HepG2 (cell line): ENCODE results near the gene ATP8A2. TPM values are rescaled to one million over a fixed set of nuclear protein-coding genes. Genes with fewer than 3 reads are reported as not detected.

Experiments used
- ATAC-seq: fragments of 200-7000 bp; cut with Tn5 transposase; 3 replicates; pipeline ENCODE4 v1.9.1; 2020; ENCODE audit warnings: mild to moderate bottlenecking, moderate library complexity
- BruUV-seq: library from RNA; stranded (reverse); fragments of 400-500 nt; replicated peaks from 2 replicates; lab custom pipeline; 2021; lab: Mats Ljungman, UMichigan
- CTCF ChIA-PET: fragments of 300-600 bp; formaldehyde crosslinking; extraction: SDS; loops from one replicate; lab custom pipeline; 2021; ENCODE audit warnings: low total read pairs, inconsistent platforms, low intra/inter-chr PET ratio; lab: Yijun Ruan, JAX
- POLR2A ChIA-PET: fragments of 350-600 bp; sonication (Branson Sonifier 250); formaldehyde crosslinking; loops from one replicate; lab custom pipeline; 2020; ENCODE audit warnings: antibody characterized with exemption, inconsistent platforms; lab: Yijun Ruan, JAX
- DNase-seq: peaks from one replicate; pipeline ENCODE4 v3.0.0-alpha.2; 2015; ENCODE audit warnings: low spot score
- FAIRE-seq: peaks from 3 replicates; lab custom pipeline; 2011; peaks lifted over from hg19 to GRCh38; lab: Jason Lieb, UNC
- H2AFZ ChIP-seq: one replicate; pipeline ENCODE4 v1.6.1; 2011; ENCODE audit warnings: low read length, inconsistent platforms
- H3K27ac ChIP-seq: fragments of 300-600 bp; 3 replicates; pipeline ENCODE4 v1.8.0; 2011; ENCODE audit warnings: mixed run types, mild to moderate bottlenecking, mixed read lengths, low read length, inconsistent platforms; ENCODE audit not compliant: insufficient read depth; ENCODE audit errors: extremely low read length
- H3K27me3 ChIP-seq, 2 experiments: fragments of 200-600 bp in 1 of 2; 2 replicates in 1 of 2; 3 replicates in 1 of 2; pipeline versions ENCODE4 v1.6.0 to v1.8.0; 2011; ENCODE audit warnings: low read length in 2 of 2, mild to moderate bottlenecking in 2 of 2, moderate library complexity in 2 of 2, inconsistent platforms in 1 of 2; ENCODE audit not compliant: insufficient read depth in 2 of 2, control insufficient read depth in 1 of 2
- H3K36me3 ChIP-seq, 2 experiments: fragments of 200-600 bp in 1 of 2; replicated peaks in 1 of 2; 2 replicates in 1 of 2; 3 replicates in 1 of 2; pipeline versions ENCODE4 v1.5.1 to v1.8.0; 2011; ENCODE audit warnings: low read length in 2 of 2, inconsistent platforms in 1 of 2; ENCODE audit not compliant: insufficient read depth in 2 of 2, control insufficient read depth in 1 of 2
- H3K4me1 ChIP-seq: 2 replicates; pipeline ENCODE4 v1.5.1; 2012; ENCODE audit warnings: low read length, inconsistent platforms; ENCODE audit not compliant: insufficient read depth
- H3K4me2 ChIP-seq: 2 replicates; pipeline ENCODE4 v1.6.0; 2011; ENCODE audit warnings: low read depth, low read length, inconsistent platforms
- H3K4me3 ChIP-seq, 3 experiments: fragments of 200-600 bp in 1 of 3; sonication (generic), shearing (Covaris generic) in 1 of 3; replicated peaks in 1 of 3; 2 replicates each; pipeline ENCODE4 v1.5.1; 2011 to 2016; ENCODE audit warnings: low read length in 3 of 3, inconsistent platforms in 2 of 3, low read depth in 2 of 3, mild to moderate bottlenecking in 2 of 3, control low read depth in 1 of 3, mixed read lengths in 1 of 3; ENCODE audit not compliant: insufficient read depth in 1 of 3
- H3K79me2 ChIP-seq: one replicate; pipeline ENCODE4 v1.6.1; 2011; ENCODE audit warnings: low read length, inconsistent platforms; ENCODE audit not compliant: insufficient read depth
- H3K9ac ChIP-seq: 2 replicates; pipeline ENCODE4 v1.6.0; 2011; ENCODE audit warnings: mild to moderate bottlenecking, low read depth, low read length, inconsistent platforms; ENCODE audit not compliant: insufficient read depth
- H3K9me3 ChIP-seq: 2 replicates; pipeline ENCODE4 v1.5.1; 2012; ENCODE audit warnings: mild to moderate bottlenecking, low read length
- H4K20me1 ChIP-seq: 2 replicates; pipeline ENCODE4 v1.6.0; 2011; ENCODE audit warnings: inconsistent platforms, mild to moderate bottlenecking, low read length, moderate library complexity; ENCODE audit not compliant: insufficient read depth
- JUN ChIP-seq: sonication (generic); formaldehyde crosslinking; IDR thresholded peaks from 2 replicates; pipeline ENCODE4 v1.4.0; 2020; ENCODE audit warnings: mild to moderate bottlenecking, missing genetic modification reagents
- PPARG ChIP-seq: conservative IDR thresholded peaks from 2 replicates; pipeline ENCODE4 v1.6.1; 2016; ENCODE audit warnings: missing biosample characterization, missing genetic modification reagents
- RXRA ChIP-seq: sonication (generic); formaldehyde crosslinking; IDR thresholded peaks from 2 replicates; pipeline ENCODE4 v1.5.1; 2020; ENCODE audit warnings: missing genetic modification reagents
- SP2 ChIP-seq: sonication (generic); formaldehyde crosslinking; IDR thresholded peaks from 2 replicates; pipeline ENCODE4 v1.5.1; 2020; ENCODE audit warnings: mild to moderate bottlenecking, missing genetic modification reagents
- ZFP1 ChIP-seq: IDR thresholded peaks from 2 replicates; pipeline ENCODE4 v1.6.1; 2016
- ZNF513 ChIP-seq: sonication (generic); formaldehyde crosslinking; conservative IDR thresholded peaks from 2 replicates; pipeline ENCODE4 v1.5.0; 2020; ENCODE audit warnings: missing genetic modification reagents
- ZNF770 ChIP-seq: sonication (generic); formaldehyde crosslinking; IDR thresholded peaks from 2 replicates; pipeline ENCODE4 v1.5.0; 2020; ENCODE audit warnings: mild to moderate bottlenecking, missing genetic modification reagents
- WGBS: methylation state at CpG from one replicate; pipeline ENCODE4 v1.1.6; 2017; ENCODE audit warnings: low lambda C conversion rate; 5-methylcytosine and 5-hydroxymethylcytosine counted together
- in situ Hi-C: cut with HindIII; loops from 2 replicates; pipeline ENCODE4 v1.10.0; 2017; ENCODE audit warnings: low pct_unique_long_range_greater_than_20kb; ENCODE audit not compliant: extremely low pct_ligation_motif_present
- intact Hi-C: fragments of 100-400 bp; cut with micrococcal nuclease; formaldehyde crosslinking; loops from one replicate; pipeline ENCODE4 v1.10.0; 2022; ENCODE audit not compliant: unreplicated experiment
- polyA plus RNA-seq, 8 experiments: library from polyadenylated mRNA; depleted of rRNA in 3 of 8; stranded (reverse) in 7 of 8; unstranded in 1 of 8; fragments of >200 nt; fragmentation: Illumina TruSeq in 4 of 8; extraction: Trizol in 4 of 8; gene quantifications; 2 replicates each; pipeline versions ENCODE4 v1.2.1 to v1.2.3, GENCODE V29; 2011 to 2016; ENCODE audit warnings: low read depth in 4 of 8, missing spikeins in 1 of 8, mixed read lengths in 1 of 8; ENCODE audit not compliant: insufficient read depth in 1 of 8
- total RNA-seq, 5 experiments: library from RNA; depleted of rRNA; stranded (reverse); fragments of >200 nt; fragmentation: Illumina TruSeq; extraction: Trizol; gene quantifications; 2 replicates each; pipeline ENCODE4 v1.2.3, GENCODE V29; 2016; ENCODE audit warnings: low read depth in 1 of 5

ATP8A2 gene
- total and polyA plus RNA-seq, 2 of the 13 experiments (the other 11 are each of a cell fraction or from before 2014, with no cell fraction given): 0.09 TPM; not detected in 1

- no peak for FAIRE-seq
- ATAC-seq: no peak
- peaks cover 0 to 3% of the 10 kb centered on the region in 2 experiments; a peak in 1 of 5 replicates for H3K27me3 ChIP-seq
These were observed 489.1 kb downstream of the ATP8A2 start for GRCh38 chr13:25860862-25861261.

More at GRCh38 chr13:25860862-25861261, 489.1 kb downstream of the ATP8A2 start:
- 74% methylated on average over 3 of the region's 3 CpGs for WGBS
- H3K36me3 ChIP-seq: no peaks in the 10 kb centered on the region
- CTCF ChIA-PET: no interaction called here
- no peak overlapping the region for H3K4me3 ChIP-seq
- no peak overlapping the region for H3K9ac ChIP-seq
- no peaks in the 10 kb centered on the region for H3K79me2 ChIP-seq
- H4K20me1 ChIP-seq: no peaks in the 10 kb centered on the region
- H3K4me2 ChIP-seq: no peak overlapping the region
- TF ChIP-seq ZNF513 (CRISPR knock-in tag) (no peak), ZFP1 (CRISPR knock-in tag) (no peak), SP2 (CRISPR knock-in tag) (no peak), RXRA (CRISPR knock-in tag) (no peak), PPARG (no peak), ZNF770 (no peak), JUN (CRISPR knock-in tag) (no peak)
- DNase-seq: no peak
- no peak overlapping the region for H2AFZ ChIP-seq
- H3K4me1 ChIP-seq: no peaks in the 10 kb centered on the region
- BruUV-seq: no TSS peak
- no peak overlapping the region for H3K27ac ChIP-seq
- H3K9me3 ChIP-seq: no peaks in the 10 kb centered on the region
- POLR2A ChIA-PET: no interaction called here
- intact Hi-C loops: no loop called here
- in situ Hi-C loops: no loop called here
